ENCODE measurements around the gene FRMPD2.
"Not testable (repeated sequence)": the region's sequence is repeated elsewhere in the genome, so short reads cannot be mapped to it uniquely, and the experiment has no call there.

FRMPD2 gene

DNA sequence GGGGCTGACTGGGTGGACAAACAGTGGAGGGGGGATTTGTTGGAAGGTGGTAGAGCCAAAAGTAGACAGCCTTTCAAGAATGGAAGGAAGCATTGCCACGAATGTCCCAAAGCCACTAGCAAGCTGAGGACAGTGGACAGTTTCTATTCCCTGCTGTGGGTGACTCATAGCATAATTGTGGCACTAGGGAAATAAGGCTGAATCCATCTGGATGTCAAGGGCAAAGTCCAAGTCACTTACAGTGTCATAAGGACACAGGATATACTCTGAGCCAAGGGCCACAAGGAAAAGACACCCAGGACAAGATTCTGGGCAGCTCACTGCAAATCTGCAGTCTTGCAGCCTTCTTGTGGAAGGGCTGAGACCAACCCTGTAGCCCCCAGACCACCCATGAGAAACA, 79.7 kb downstream of the FRMPD2 start:
- no peak for DNase-seq

DNA sequence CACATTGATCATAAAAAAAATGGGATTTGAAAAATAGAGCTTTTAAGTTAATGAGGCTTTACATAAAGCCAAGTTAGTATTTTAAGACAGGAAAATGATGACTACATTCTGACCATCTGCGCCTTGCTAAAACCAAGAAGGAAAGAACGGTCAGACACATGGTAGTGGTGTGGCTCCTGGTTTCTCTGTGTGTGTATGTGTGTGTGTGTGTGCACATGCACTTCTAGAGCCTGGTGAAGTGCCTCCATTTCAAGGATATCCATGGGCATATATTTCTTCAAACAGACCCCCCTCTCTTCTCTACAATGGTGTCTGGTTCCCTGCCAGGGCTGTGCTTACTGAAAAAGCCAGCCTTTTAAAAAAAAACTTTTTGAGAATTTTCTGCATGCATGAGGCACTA, 80.9 kb downstream of the FRMPD2 start:
- no peak for DNase-seq

DNA sequence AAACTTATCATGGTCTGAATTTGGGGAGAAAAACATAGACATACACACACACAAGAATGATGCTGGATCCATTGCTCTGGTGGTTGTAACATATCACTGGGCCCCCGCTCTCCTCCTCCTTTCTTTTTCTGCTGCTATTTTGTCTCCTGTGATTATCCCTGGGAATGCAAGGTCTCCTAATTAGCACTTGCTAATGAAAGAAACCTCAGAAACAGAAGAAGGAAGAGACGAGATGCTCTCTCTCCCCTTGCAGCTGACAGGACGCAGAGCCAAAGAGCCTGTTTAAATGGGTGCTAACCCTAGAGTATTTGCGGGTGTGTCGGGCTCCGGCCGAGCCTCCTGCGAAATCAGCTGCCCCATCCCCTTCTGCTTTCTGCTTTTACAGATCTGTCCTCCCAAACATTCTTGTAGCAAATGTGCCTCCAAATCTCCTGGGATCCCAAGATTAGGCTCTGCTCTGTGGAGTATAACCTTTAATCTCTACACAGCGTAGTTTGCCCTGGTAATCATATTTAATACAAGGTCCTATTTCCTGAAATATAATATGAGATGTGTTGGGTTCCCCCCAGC, 81.5 kb downstream of the FRMPD2 start:
- no peak for DNase-seq

DNA sequence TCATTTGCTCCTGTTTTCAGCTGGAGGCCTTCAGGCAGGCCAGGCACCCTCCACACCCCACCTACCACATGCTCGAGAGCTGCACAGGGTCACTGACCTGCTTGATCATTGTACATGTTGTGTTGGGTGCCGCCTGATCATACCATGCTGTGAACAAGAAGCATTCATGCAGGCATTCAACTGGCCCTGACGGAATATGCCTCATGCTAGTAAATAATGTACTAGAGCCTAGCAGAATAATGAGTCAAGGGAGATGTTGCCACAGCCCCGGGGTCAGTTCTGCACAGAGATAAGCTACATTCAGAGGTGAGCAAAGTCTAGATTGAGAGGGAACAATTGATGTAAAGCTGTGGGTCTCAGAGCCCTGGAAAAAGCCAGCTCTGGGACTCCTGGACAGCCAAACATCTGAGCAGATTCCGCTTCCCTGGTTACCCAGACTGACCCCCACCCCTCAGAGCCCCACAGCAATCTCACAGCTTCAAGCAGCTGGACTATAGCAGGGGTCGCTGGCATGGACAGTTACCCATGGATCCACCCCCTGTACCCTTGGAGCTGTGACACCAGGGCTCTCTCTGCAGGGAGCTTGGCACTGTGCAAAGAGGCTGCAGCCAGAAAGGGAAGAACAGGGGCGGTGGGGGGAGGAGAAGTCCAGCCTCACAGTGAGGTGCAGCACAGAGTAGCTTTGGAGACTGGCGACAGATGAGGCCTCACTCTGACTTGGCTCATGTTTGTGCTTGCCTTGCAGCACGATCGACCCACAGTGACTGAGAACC, 86.6 kb downstream of the FRMPD2 start:
- no peak for DNase-seq

DNA sequence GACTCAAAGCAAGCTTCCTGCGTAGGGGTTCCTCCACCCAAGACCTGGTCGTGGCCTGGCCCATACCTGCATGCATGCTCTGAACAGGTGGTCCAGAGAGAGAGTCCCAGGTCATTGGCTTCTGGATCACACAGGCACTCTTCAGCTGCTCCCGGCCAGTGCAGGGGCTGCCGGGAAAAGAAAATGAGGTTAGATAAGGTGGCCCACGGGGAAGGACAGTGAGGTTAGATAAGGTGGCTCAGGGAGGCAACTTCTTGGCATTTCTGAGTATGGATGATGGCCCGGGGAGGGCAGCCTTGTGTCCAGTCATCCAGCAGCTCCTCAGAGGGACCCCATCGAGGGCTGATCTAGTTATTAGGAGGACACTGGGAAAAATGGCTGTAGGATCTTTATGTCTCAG, 87.4 kb downstream of the FRMPD2 start:
- DNase-seq = no peak

DNA sequence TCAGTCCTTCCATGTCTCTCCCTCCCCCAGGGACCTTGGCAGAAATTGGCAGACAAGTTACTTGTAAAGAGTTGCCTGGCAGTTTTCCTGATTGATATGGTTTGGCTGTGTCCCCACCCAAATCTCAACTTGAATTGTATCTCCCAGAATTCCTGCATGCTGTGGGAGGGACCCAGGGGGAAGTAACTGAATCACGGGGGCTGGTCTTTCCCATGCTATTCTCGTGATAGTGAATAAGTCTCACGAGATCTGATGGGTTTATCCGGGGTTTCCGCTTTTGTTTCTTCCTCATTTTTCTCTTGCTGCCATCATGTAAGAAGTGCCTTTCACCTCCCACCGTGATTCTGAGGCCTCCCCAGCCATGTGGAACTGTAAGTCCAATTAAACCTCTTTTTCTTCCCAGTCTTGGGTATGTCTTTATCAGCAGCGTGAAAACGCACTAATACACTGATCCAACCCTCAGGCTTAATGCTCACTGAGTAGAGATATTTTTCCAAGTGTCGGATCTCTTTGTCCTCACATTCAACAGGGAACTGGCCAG, 88.2 kb downstream of the FRMPD2 start:
- not testable (repeated sequence) for DNase-seq

GRCh38 chr10:48184224-48184623, 90.3 kb downstream of the FRMPD2 start:
- no peak for DNase-seq

DNA sequence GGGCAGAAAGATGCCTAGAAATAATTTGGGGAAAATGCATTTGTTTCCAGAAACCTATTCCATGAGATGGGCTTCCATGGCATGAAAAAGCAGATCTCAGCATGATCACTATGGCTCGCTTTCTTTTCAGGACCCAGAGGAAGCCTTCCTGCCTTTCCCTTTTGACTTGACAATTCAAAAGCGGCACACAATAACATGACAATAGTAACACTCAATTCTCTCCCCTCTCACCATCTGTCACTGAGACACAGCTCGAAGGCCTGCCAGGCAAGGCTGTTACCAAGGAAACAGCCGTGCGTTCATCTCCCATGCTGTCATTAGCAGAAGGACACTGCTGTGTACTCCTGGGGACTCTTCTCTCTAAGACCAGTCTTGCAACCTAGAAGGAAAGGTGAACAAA, 101.8 kb downstream of the FRMPD2 start:
- not testable (repeated sequence) for DNase-seq

GRCh38 chr10:48160670-48161069, 113.8 kb downstream of the FRMPD2 start:
- DNase-seq = not testable (repeated sequence)

DNA sequence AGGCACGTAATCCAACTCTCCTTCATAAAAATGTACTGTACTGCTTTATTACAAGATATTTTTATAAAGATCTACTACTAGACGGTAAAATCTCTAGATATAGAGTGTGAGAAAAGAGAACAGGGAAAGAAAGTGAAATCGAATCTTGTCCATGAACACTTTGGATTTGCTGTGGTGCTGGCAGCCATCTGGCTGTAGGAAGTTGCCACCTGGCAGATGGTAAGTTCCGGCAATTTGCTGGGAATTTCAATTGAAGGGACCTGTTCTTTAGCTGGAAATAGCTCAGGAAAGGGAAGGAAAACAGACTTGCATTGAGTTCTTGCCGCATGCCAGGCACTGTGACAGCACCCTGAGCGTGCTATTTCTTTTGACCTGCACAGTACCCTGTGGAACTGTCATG, 114.3 kb downstream of the FRMPD2 start:
- not testable (repeated sequence) for DNase-seq

- not testable (repeated sequence) for DNase-seq
Measured at GRCh38 chr10:48154211-48155140, 120.0 kb downstream of the FRMPD2 start.

GRCh38 chr10:48147643-48148042, 126.9 kb downstream of the FRMPD2 start:
- not testable (repeated sequence) for DNase-seq

GRCh38 chr10:48143721-48144642, 130.5 kb downstream of the FRMPD2 start:
- not testable (repeated sequence) for DNase-seq

- DNase-seq = not testable (repeated sequence)
Measured at GRCh38 chr10:48140949-48141348, 133.5 kb downstream of the FRMPD2 start.

GRCh38 chr10:48139953-48140850, 134.3 kb downstream of the FRMPD2 start:
- DNase-seq = not testable (repeated sequence)

DNA sequence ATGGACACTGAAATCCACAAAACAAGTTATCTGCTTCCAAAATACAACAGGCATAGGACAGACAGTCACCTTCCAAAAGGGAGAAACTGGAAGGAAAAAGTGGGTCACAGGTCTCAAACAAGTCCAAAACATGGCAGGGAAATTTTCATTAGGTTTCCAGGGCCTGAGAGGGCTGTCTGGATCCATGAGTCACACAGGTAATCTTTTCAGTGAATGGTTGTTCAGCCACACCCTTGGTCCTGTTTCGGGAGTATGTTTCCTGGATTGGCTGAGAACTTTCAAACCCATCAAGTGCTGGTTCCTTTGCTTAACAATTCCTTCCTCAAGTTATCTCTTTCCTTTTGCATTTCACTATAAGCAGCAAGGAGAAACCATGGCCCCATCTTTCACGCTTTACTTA, 145.5 kb downstream of the FRMPD2 start:
- DNase-seq = not testable (repeated sequence)

GRCh38 chr10:48126251-48126650, 148.2 kb downstream of the FRMPD2 start:
- DNase-seq = not testable (repeated sequence)

- DNase-seq = not testable (repeated sequence)
Measured at GRCh38 chr10:48125631-48126030, 148.9 kb downstream of the FRMPD2 start.

DNA sequence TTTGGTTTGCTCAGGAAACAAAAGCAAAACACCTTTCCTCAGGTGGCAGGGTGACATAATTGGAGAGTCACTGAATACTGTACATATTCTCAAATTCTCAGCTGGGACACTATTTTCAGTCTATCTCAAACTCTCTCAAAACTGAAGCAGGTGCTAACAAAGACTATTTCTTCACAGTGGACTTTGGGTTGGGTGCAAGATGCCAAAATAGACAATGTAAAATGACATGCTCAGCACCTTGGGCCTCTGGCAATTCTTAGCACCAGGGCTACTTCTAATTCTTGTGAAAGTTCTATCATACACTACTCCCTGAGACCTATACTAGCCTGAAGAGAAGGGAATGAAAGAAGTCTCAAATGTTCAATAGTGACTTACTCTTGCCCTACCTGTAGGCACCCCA, 151.9 kb downstream of the FRMPD2 start:
- DNase-seq = not testable (repeated sequence)

- DNase-seq = not testable (repeated sequence)
Measured at GRCh38 chr10:48110277-48110676, 164.2 kb downstream of the FRMPD2 start.

Data from NCI-H510A treated with DMSO at 0.1 percent for 48 hours (cell line).